GM12873 (cell line): ENCODE measurements around the gene COL9A3.

Experiments used
- CTCF ChIP-seq: IDR thresholded peaks from 2 replicates; pipeline ENCODE4 v1.5.1; 2012; ENCODE audit warnings: low read depth, mild to moderate bottlenecking, moderate library complexity, low read length, control low read depth; ENCODE audit not compliant: insufficient read depth; ENCODE audit errors: missing control alignments

Gene COL9A3

GRCh38 chr20:62875419-62876361 lies 58.8 kb downstream of the COL9A3 start:
- no peak for TF ChIP-seq CTCF

DNA sequence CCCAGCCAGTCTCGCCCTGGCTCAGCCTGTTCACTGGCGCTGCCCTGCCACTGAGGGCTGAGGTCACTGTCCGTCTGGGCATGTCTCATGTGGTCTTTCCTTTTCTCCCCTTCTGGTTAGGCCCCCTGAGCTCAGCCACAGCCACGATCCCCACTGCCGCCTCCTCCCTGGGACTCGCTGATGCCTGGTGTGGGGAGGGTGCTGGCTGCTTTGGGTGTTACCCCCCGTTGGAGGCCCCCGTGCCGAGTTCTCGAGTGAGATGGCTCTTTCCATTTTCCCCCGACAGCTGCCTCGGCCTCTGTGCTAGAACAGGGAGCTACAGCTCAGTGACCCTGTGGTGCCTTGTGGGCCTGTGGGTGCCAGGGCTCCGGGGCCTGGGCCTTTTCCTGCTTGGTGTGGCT lies 59.7 kb downstream of the COL9A3 start:
- no peak for TF ChIP-seq CTCF

- TF ChIP-seq CTCF: no peak
These were observed 60.3 kb downstream of the COL9A3 start for GRCh38 chr20:62876902-62877816.

GRCh38 chr20:62878244-62879038 lies 61.6 kb downstream of the COL9A3 start:
- TF ChIP-seq CTCF: no peak

GRCh38 chr20:62879275-62880146 lies 62.7 kb downstream of the COL9A3 start:
- no peak for TF ChIP-seq CTCF

GRCh38 chr20:62880147-62880934 lies 63.5 kb downstream of the COL9A3 start:
- TF ChIP-seq CTCF: no peak
